Colonic mucosa (tissue), 4 donors: ENCODE measurements around the gene CARMIL1. TPM values are rescaled to one million over a fixed set of nuclear protein-coding genes. Genes with fewer than 3 reads are reported as not detected.

Experiments
- DNase-seq: peaks from one replicate; pipeline ENCODE4 v3.0.0-alpha.2; 2020
- H3K27ac ChIP-seq: fragments of 200-600 bp; one replicate; pipeline ENCODE4 v1.8.0; 2021
- H3K27me3 ChIP-seq: fragments of 200-600 bp; one replicate; pipeline ENCODE4 v1.8.0; 2021
- H3K36me3 ChIP-seq: fragments of 200-600 bp; one replicate; pipeline ENCODE4 v1.8.0; 2021
- H3K4me1 ChIP-seq: fragments of 200-600 bp; one replicate; pipeline ENCODE4 v1.8.0; 2021; ENCODE audit warnings: mild to moderate bottlenecking
- H3K4me3 ChIP-seq: fragments of 200-600 bp; one replicate; pipeline ENCODE4 v1.8.0; 2021
- H3K9ac ChIP-seq, 2 donors: one replicate each; pipeline ENCODE4 v1.7.0; 2013; ENCODE audit warnings: control low read depth in 2 of 2, low read depth in 2 of 2, low read length in 2 of 2
- H3K9me3 ChIP-seq: fragments of 200-600 bp; one replicate; pipeline ENCODE4 v1.8.0; 2021
- intact Hi-C: fragments of 100-400 bp; cut with DNase I; formaldehyde crosslinking; loops from one replicate; pipeline ENCODE4 v1.14.1; 2022
- total RNA-seq, 2 donors: library from RNA; stranded (reverse); fragmentation: NEBNext Ultra II Directional in 1 of 2; extraction: Animal tissue kit (Norgen Biotek cat#: 25700) in 1 of 2; gene quantifications; one replicate each; pipeline ENCODE4 v1.2.1, GENCODE V29; 2021
- TF ChIP-seq, protein P1 (sequence below): fragments of 200-600 bp; IDR thresholded peaks from one replicate; pipeline ENCODE4 v1.8.0; 2022; ENCODE audit warnings: antibody characterized with exemption, mild to moderate bottlenecking
- donor health status: healthy.
- donor health status: DM: no; HTN: no; CAD: no.
- donor health status: DM: no; HTN: no; CAD: no.

CARMIL1 gene
- total RNA-seq, 2 donors from 2014 or later = 38.6 to 50.2 TPM

DNA sequence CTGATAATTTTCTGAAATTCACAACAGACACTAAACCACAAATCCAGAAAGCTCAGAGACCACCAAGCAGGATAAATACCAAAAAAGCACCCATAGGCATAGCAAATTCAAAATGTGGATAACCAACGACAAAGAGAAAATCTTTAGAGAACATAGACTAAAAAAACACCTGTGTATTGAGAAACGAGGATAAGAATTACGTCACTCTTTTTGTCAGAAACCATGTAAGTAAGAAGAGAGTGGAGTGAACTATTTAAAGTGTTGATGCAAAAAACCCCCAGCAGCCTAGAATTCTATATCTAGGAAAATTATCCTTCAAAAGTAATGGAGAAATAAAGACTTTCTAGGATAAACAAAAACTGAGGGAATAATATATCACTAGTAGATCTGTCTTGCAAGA, 245.9 kb downstream of the CARMIL1 start:
- no peak for DNase-seq
- H3K36me3 ChIP-seq = no peaks in the 10 kb centered on the region
- H3K4me1 ChIP-seq = no peaks in the 10 kb centered on the region
- no peaks in the 10 kb centered on the region for H3K27me3 ChIP-seq
- H3K9ac ChIP-seq = no peak overlapping the region
- TF ChIP-seq, protein P1, sequence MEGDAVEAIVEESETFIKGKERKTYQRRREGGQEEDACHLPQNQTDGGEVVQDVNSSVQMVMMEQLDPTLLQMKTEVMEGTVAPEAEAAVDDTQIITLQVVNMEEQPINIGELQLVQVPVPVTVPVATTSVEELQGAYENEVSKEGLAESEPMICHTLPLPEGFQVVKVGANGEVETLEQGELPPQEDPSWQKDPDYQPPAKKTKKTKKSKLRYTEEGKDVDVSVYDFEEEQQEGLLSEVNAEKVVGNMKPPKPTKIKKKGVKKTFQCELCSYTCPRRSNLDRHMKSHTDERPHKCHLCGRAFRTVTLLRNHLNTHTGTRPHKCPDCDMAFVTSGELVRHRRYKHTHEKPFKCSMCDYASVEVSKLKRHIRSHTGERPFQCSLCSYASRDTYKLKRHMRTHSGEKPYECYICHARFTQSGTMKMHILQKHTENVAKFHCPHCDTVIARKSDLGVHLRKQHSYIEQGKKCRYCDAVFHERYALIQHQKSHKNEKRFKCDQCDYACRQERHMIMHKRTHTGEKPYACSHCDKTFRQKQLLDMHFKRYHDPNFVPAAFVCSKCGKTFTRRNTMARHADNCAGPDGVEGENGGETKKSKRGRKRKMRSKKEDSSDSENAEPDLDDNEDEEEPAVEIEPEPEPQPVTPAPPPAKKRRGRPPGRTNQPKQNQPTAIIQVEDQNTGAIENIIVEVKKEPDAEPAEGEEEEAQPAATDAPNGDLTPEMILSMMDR = no peak
- no peaks in the 10 kb centered on the region for H3K9me3 ChIP-seq
- H3K27ac ChIP-seq = no peak overlapping the region
- intact Hi-C loops = no loop called here
- no peak overlapping the region for H3K4me3 ChIP-seq

DNA sequence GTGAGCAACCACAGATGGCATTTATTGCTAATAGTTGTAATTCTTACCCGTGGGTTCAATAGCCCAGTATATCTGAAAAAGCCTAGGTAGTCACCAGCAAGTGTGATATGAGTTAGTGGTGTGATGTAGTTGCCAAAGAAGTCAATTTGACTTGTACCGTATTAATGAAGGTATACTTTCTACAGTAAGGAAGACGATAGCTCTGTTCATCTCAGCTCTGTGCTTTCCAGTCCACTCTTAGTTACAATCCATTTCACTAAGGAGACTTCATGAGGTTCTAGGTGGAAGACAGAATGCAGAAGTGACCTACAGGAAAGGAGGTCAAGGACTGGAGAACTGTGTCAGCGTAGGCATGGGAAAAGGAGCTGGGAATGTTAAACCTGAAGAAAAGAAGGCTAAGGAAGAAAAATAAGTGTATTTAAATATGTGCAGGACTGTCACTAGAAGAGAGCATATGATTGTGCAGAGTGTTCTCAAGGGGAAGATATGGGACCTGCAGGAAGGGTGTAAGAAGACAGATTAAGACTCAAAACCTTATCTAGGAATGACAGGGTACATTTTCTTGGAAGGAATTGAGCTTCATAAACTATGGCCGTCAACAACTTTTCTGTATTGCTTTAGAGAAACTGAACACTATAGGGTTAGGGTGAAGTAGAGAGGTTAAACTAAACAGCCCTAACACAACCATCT, 255.9 kb downstream of the CARMIL1 start:
- DNase-seq = no peak
- Histone ChIP-seq H3K9ac (no peak overlapping the region), H3K9me3 (no peaks in the 10 kb centered on the region), H3K36me3 (no peaks in the 10 kb centered on the region), H3K4me1 (no peaks in the 10 kb centered on the region), H3K4me3 (no peak overlapping the region), H3K27me3 (no peaks in the 10 kb centered on the region), H3K27ac (no peak overlapping the region)
- intact Hi-C loops = no loop called here
- TF ChIP-seq, protein P1 = no peak

DNA sequence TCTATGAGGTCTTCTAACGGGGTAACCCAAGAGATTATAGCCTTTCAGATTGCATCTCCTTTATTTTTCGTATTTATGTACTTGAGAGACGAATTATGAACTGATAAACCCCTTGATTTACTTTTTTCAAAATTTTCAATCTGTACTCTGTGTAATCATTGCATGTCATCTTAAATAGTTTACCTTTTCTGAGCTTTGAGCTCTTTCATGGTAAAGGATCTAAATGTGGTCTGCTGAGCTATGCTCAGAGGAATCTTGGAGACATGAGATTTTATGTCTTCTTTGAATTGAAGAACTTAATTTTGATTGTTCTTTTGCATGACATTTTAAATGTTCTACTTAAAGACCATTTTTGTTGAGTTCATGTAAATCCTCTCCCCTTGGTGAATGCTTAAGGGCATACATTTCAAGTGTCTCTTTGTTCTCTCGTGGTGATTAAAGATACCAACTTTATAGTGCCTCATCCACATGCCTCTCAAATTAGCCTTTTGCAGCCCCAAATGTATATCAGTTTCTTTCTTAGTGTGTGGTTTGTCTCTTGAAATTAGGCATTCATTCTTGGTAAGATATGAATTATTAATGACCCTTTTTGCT, 256.6 kb downstream of the CARMIL1 start:
- H3K4me3 ChIP-seq = no peak overlapping the region
- no peak for DNase-seq
- intact Hi-C loops = no loop called here
- no peak overlapping the region for H3K27ac ChIP-seq
- H3K4me1 ChIP-seq = no peaks in the 10 kb centered on the region
- no peaks in the 10 kb centered on the region for H3K9me3 ChIP-seq
- TF ChIP-seq, protein P1 = no peak
- no peaks in the 10 kb centered on the region for H3K36me3 ChIP-seq
- H3K9ac ChIP-seq = no peak overlapping the region
- H3K27me3 ChIP-seq = no peaks in the 10 kb centered on the region

DNA sequence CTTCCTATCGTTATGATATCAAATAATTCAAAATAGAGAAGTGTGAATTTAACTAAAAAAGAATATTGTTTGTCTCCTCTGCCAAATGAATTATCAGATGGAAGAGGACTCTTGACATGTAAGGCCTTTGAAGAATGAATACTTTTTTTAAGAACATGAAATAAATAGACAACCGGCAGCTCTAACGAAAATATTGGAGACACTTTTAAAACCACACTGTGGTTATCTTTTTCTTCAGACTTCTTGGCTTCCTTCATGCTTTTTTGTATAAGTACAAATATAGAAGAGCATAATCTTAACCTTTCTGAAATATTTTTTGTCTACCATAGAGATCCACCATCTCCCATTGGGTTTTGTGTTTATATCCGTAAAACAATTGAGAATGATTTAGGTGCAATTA, 257.6 kb downstream of the CARMIL1 start:
- Histone ChIP-seq H3K4me1 (no peaks in the 10 kb centered on the region), H3K27ac (no peak overlapping the region), H3K27me3 (no peaks in the 10 kb centered on the region), H3K9ac (no peak overlapping the region), H3K4me3 (no peak overlapping the region), H3K9me3 (no peaks in the 10 kb centered on the region), H3K36me3 (no peaks in the 10 kb centered on the region)
- DNase-seq = no peak
- TF ChIP-seq, protein P1 = no peak
- intact Hi-C loops = no loop called here

DNA sequence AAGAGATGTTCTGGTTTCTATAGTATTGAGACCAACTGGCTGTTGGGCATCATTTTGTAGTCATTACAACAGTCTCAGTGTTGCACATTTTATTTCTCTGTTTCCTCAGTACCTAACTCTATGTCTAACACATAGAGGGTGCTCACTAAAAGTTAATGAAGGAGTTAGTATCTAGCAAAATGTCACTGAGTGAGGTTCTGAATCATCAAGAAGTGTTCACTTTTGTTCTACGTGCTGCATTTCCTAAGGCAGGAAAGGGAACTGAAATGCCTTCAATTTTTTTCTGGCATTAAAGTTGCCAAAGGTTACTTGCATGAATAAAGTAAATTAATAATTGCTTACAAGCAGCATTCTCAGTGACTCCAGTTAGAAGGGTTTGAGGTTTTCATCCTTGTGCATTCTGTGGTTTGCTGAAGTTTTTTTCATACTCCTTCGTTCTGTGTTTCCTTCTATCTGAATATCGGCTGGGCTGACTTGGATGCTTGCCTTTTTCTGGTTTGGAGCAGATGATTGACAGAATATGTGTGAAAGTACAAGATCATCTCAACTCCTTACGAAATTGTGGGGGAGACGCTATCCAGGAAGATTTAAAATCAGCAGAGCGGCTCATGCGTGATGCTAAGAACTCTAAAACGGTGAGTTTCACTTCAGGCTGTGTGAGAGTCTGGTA, 258.3 kb downstream of the CARMIL1 start:
- H3K4me1 ChIP-seq = no peaks in the 10 kb centered on the region
- intact Hi-C loops = no loop called here

More for the DNA sequence above, 258.3 kb downstream of the CARMIL1 start:
- Histone ChIP-seq H3K27me3 (no peaks in the 10 kb centered on the region), H3K9ac (no peak overlapping the region), H3K36me3 (no peaks in the 10 kb centered on the region), H3K27ac (no peak overlapping the region), H3K9me3 (no peaks in the 10 kb centered on the region), H3K4me3 (no peak overlapping the region)
- TF ChIP-seq, protein P1 = no peak
- no peak for DNase-seq
